AG04450 (cell line): ENCODE measurements around the gene ETV2. TPM values are rescaled to one million over a fixed set of nuclear protein-coding genes. Genes with fewer than 3 reads are reported as not detected.

Experiments
- CTCF ChIA-PET: fragments of 300-600, 350-600 bp; formaldehyde crosslinking; extraction: SDS; loops from one replicate; lab custom pipeline; 2022; ENCODE audit warnings: antibody characterized with exemption, inconsistent platforms; lab: Charles Lee
- POLR2A ChIA-PET: fragments of 350-600 bp; formaldehyde crosslinking; extraction: SDS; loops from one replicate; lab custom pipeline; 2021; ENCODE audit warnings: antibody characterized with exemption, inconsistent platforms; lab: Yijun Ruan, JAX
- DNase-seq: peaks from one replicate; pipeline ENCODE4 v3.0.0-alpha.2; 2011; ENCODE audit warnings: low read depth, low spot score
- H3K27ac ChIP-seq: one replicate; pipeline ENCODE4 v1.5.1; 2012; ENCODE audit warnings: low read depth, low read length, control low read depth
- H3K27me3 ChIP-seq: one replicate; pipeline ENCODE4 v1.6.0; 2012; ENCODE audit warnings: low read length; ENCODE audit not compliant: control insufficient read depth, insufficient read depth
- H3K4me3 ChIP-seq: 2 replicates; pipeline ENCODE4 v1.5.1; 2011; ENCODE audit warnings: mild to moderate bottlenecking, low read depth, low read length, control low read depth
- H3K9me3 ChIP-seq: 2 replicates; pipeline ENCODE4 v1.5.1; 2012; ENCODE audit warnings: low read length; ENCODE audit not compliant: control insufficient read depth, insufficient read depth
- CTCF ChIP-seq: IDR thresholded peaks from 2 replicates; pipeline ENCODE4 v1.5.1; 2011; ENCODE audit warnings: low read depth, low read length, control low read depth, inconsistent platforms
- polyA plus RNA-seq: library from polyadenylated mRNA; depleted of rRNA; stranded (reverse); fragments of >200 nt; gene quantifications from 2 replicates; pipeline ENCODE4 v1.2.3, GENCODE V29; 2011

Gene ETV2
- polyA plus RNA-seq, 1 experiment = 0.36 TPM

- Histone ChIP-seq H3K27me3 (no peaks in the 10 kb centered on the region), H3K4me3 (no peak overlapping the region), H3K9me3 (no peaks in the 10 kb centered on the region), H3K27ac (no peak overlapping the region)
- TF ChIP-seq CTCF = no peak
- ChIA-PET CTCF (interaction anchor here (0.6 kb wide), 1 partner anchor 1121 kb away, joined by 3 read pairs; no protein-coding TSS in a partner anchor), POLR2A (no interaction called here)
- no peak for DNase-seq
These were observed 18.1 kb upstream of the ETV2 start for GRCh38 chr19:35623327-35624010.

GRCh38 chr19:35628264-35628564 is 13.3 kb upstream of the ETV2 start:
- H3K27ac ChIP-seq = peak overlapping the region; percentile 94
- DNase-seq = no peak
- ChIA-PET CTCF (no interaction called here), POLR2A (interaction anchor here (0.7 kb wide), 1 partner anchor 112 kb away, joined by 3 read pairs; no protein-coding TSS in a partner anchor)
- peaks cover 4% of the 10 kb centered on the region; the same call in 1 of the 2 replicates for H3K9me3 ChIP-seq
- H3K4me3 ChIP-seq = peak overlapping the region; percentile 71
- no peak for TF ChIP-seq CTCF
- H3K27me3 ChIP-seq = no peaks in the 10 kb centered on the region

GRCh38 chr19:35628565-35629331 is 12.8 kb upstream of the ETV2 start, which contains the start of gene RBM42:
Gene RBM42, plus strand, starts transcription at chr19:35629036. Its CDS starts 118 bp downstream, at chr19:35629154.
- peaks cover 4% of the 10 kb centered on the region; the same call in 1 of the 2 replicates for H3K9me3 ChIP-seq
- no peak for TF ChIP-seq CTCF
- H3K27ac ChIP-seq = peak within 1 kb of the TSS; percentile 94
- CTCF ChIA-PET = no interaction called here
- peak; percentile 97 for DNase-seq
- POLR2A ChIA-PET = interaction anchor here (0.7 kb wide), 1 partner anchor 112 kb away, joined by 3 read pairs; no protein-coding TSS in a partner anchor
- peak within 1 kb of the TSS; percentile 98 for H3K4me3 ChIP-seq
- no peaks in the 10 kb centered on the region for H3K27me3 ChIP-seq

- H3K27ac ChIP-seq = peak overlapping the region; percentile 39
- H3K4me3 ChIP-seq = peak overlapping the region; percentile 98
- CTCF ChIA-PET = interaction anchor here (0.6 kb wide), 1 partner anchor 315 kb away, joined by 3 read pairs; no protein-coding TSS in a partner anchor
- no peaks in the 10 kb centered on the region for H3K27me3 ChIP-seq
- no peak for DNase-seq
- no peak for TF ChIP-seq CTCF
- H3K9me3 ChIP-seq = peaks cover 4% of the 10 kb centered on the region; the same call in 1 of the 2 replicates
- POLR2A ChIA-PET = no interaction called here
These were observed 12.3 kb upstream of the ETV2 start for GRCh38 chr19:35629332-35629633.
